GM12873 (cell line): ENCODE measurements around the gene KLHDC10.

Experiments
- TF ChIP-seq, protein P1 (sequence below): IDR thresholded peaks from 2 replicates; pipeline ENCODE4 v1.5.1; 2012; ENCODE audit warnings: low read depth, mild to moderate bottlenecking, moderate library complexity, low read length, control low read depth; ENCODE audit not compliant: insufficient read depth; ENCODE audit errors: missing control alignments

KLHDC10 gene

DNA sequence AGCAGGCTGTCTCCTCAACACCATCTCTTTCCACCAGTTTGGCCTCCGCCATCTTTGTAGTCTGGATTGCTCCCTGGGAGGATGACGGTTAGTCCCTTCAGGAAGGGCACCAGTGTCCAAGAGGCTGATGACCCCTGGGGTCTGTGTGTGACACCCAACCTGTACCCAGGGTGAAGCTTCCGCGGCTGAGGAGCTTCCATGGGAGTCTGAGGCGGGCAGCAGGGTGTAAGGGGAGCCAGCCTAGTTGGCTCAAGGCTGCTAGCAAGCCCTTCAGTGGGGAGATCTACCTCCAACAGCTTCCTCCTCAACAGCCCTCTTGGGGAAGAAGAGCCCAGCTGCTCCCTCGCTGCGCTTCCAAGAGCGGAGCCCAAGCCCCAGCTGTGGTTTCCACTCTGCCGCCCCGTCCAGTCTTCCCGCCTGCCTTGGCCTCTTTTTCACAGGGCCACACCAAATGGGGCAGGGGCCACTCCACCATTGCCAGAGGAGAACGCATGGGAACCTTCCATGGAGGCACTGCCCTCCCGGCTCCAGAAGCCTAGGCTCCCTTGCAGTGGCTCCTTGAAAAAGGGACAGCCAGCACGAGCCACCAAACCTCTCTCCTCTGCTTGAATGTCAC, 77.5 kb downstream of the KLHDC10 start:
- TF ChIP-seq, protein P1, sequence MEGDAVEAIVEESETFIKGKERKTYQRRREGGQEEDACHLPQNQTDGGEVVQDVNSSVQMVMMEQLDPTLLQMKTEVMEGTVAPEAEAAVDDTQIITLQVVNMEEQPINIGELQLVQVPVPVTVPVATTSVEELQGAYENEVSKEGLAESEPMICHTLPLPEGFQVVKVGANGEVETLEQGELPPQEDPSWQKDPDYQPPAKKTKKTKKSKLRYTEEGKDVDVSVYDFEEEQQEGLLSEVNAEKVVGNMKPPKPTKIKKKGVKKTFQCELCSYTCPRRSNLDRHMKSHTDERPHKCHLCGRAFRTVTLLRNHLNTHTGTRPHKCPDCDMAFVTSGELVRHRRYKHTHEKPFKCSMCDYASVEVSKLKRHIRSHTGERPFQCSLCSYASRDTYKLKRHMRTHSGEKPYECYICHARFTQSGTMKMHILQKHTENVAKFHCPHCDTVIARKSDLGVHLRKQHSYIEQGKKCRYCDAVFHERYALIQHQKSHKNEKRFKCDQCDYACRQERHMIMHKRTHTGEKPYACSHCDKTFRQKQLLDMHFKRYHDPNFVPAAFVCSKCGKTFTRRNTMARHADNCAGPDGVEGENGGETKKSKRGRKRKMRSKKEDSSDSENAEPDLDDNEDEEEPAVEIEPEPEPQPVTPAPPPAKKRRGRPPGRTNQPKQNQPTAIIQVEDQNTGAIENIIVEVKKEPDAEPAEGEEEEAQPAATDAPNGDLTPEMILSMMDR, result no peak

DNA sequence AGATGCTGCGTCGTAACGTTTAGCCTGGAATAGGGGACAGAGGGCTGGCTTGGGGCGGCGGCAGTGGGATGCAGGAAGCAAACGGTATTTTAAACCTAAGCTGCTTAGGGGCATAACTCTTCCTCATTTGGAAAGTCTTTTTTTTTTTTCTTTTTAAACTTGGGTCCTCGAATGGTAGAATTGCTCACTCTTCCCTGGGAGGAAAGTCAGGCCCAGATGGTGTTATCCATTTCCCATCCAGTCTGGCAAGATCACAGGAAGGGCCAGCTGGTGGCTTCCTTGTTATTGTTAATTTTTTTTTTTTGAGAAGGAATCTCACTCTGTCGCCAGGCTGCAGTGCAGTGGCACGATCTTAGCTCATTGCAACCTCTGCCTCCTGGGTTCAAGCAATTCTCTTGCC, 78.2 kb downstream of the KLHDC10 start:
- TF ChIP-seq, protein P1, result no peak

DNA sequence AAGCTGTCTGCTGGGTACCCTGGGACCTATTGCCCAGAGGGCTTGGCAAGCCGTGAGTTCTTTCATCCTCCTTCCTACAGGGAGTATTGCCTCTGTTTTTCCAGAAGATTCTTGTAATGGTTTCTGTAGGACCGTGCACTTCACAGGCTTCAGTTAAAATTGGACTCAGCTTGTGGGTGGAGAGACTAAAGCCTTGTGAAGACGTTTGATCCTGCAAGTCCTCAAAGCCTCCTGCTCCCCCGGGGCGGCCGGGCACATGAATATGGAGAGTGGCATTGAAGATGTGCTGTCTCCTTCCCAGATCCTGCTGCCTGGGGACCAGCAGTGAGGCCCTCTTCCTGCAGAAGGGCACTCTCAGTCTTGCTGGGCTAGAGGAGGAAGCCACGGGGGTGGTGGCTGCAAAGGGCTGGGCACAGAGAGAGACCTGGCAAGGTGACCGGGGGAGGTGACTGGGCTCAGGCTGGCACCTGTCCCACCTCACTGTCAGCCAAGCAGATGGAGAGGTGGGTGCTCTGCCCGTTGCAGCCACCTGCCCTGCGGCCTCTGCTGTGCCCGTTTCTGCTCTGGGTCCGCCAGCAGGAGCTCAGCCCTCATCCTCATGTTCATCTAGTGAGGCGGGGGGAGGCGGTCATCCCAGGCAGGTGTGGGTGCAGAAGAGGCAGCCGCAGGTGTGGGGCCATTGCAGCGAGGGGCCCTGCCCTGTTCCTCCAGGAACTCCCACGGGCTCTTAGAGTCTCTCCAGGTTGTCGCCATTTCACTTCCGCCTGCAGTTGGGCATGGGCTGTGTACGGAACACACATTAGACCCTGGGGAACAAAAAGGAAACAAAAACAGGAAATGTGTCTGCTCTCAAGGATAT, 79.2 kb downstream of the KLHDC10 start:
- TF ChIP-seq, protein P1, result no peak

DNA sequence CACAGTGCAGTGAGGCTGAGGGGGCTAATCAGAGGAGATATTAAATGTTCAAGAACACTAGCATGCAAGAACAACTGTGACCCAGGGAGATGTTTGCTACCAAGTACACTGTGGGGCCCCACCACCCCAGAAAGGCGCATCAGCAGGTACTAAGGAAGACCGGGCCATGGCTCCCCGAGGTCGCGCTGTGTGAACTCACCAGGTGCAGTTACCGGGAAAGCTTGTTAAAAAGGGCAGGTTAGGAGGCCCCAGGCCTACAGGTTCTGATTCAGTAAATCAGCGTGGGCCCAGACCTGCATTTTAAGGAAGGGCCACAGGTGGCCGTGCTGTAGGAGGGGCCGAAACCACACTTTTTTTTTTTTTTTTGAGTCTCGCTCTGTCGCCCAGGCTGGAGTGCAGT, 80.3 kb downstream of the KLHDC10 start:
- TF ChIP-seq, protein P1, result no peak

DNA sequence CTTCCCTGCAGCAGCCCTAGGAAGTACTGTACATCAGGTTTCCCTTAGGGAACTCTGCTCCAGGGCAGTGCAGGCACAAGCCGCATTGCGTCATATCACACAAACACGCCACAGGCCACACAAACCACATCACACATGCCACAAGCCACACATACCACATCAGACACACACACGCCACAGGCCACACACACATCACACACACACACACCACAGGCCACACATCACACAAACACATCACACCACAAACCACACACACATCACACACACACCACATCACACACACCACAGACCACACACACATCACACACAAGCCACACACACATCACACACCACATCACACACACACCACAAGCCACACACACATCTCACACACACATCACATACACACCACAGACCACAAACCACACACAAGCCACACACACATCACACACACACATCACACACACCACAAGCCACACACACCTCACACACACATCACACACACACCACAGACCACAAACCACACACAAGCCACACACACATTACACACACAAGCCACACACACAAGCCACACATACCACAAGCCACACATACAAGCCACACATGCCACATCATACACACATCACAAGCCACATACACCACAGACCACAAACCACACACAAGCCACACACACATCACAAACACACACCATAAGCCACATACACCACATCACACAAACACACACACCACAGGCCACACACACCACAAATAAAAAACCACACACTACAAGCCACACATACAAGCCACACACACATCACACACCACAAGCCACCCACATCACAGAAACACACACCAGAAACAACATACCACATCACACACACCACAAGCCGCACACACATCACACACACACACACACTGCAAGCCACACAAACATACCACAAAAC, 81.5 kb downstream of the KLHDC10 start:
- TF ChIP-seq, protein P1, result no peak

DNA sequence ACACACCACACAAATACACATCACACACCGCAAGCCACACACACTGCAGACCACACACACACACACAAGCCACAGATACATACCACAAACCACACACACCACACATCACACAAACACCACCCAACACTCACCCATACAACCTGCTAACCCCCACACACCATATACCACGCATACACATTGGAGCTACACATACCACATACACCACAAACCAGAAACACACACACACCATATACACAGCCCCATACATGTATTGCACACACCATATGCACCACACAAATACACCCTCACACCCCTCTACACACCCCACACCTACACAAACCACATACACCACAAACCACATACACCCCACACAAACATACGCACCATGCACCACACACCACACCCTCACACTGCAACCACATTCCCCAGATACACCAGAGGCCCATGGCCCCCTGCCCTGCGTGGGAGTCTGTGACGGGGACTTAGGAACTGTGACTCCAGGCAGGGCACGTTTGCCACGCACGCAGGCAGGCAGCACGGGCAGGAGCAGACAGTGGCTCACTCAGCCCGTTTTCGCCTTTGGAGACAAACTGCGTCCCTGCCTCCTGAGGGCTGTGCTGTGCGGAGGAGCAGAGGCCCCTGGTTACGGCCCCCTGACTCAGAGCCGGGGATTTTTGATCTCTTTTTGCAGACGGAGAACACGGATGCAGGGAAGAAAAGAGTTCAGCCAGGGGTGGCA, 82.3 kb downstream of the KLHDC10 start:
- TF ChIP-seq, protein P1, result no peak
